Sigmoid colon (tissue), 4 donors: ENCODE measurements around the gene UTP11.

ENCODE experiments used
- EP300 ChIP-seq, 4 donors: sonication (generic); formaldehyde crosslinking; IDR thresholded peaks; one replicate each; pipeline ENCODE4 v1.6.1; 2017; ENCODE audit warnings: antibody characterized with exemption in 4 of 4
- POLR2A ChIP-seq, 2 donors: fragments of 450-650 bp; IDR thresholded peaks; one replicate each; pipeline ENCODE4 v1.6.1; 2016; ENCODE audit warnings: antibody characterized with exemption in 2 of 2, mild to moderate bottlenecking in 2 of 2, moderate library complexity in 2 of 2
- POLR2AphosphoS5 ChIP-seq, 4 donors: sonication (generic); formaldehyde crosslinking; IDR thresholded peaks; one replicate each; pipeline ENCODE4 v1.6.1; 2017; ENCODE audit warnings: antibody characterized with exemption in 4 of 4
- TF ChIP-seq, protein P1 (sequence below), 4 experiments: fragments of 450-650 bp in 3 of 4; fragments of 200-600 bp in 1 of 4; IDR thresholded peaks; one replicate each; pipeline ENCODE4 v1.5.1; 2016 to 2019; ENCODE audit warnings: antibody characterized with exemption in 4 of 4, mild to moderate bottlenecking in 3 of 4, moderate library complexity in 2 of 4

DNA sequence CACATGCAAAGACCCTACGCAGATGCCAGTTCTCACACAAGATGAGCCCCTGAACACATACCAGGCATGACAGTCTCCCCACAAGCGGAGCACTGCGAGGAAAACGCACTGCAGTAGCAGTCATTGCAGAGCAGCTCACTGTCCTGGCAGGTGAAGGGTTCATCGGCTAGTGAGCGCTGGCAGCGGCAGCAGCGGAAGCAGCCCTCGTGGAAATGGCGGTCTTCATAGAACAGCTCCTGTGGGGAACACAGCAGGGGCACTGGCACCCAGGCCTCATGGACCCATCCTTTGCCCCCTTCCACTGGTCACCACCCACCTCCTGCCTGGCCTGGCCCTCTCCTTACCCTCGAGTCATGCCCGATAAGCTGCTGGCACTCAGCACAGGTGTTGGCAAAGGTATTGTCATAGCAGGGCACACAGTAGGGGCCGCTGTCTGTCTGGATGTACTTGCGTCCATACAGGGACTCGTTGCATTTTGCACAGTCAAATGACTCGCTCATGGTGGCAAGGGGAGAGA is 13.6 kb upstream of the UTP11 start:
- TF ChIP-seq, protein P1, sequence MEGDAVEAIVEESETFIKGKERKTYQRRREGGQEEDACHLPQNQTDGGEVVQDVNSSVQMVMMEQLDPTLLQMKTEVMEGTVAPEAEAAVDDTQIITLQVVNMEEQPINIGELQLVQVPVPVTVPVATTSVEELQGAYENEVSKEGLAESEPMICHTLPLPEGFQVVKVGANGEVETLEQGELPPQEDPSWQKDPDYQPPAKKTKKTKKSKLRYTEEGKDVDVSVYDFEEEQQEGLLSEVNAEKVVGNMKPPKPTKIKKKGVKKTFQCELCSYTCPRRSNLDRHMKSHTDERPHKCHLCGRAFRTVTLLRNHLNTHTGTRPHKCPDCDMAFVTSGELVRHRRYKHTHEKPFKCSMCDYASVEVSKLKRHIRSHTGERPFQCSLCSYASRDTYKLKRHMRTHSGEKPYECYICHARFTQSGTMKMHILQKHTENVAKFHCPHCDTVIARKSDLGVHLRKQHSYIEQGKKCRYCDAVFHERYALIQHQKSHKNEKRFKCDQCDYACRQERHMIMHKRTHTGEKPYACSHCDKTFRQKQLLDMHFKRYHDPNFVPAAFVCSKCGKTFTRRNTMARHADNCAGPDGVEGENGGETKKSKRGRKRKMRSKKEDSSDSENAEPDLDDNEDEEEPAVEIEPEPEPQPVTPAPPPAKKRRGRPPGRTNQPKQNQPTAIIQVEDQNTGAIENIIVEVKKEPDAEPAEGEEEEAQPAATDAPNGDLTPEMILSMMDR (IDR thresholded peaks at IDR 0.05) = no peak
- TF ChIP-seq POLR2A (IDR thresholded peaks at IDR 0.05) = no peak
- TF ChIP-seq POLR2AphosphoS5 (IDR thresholded peaks at IDR 0.05) = no peak
- TF ChIP-seq EP300 (IDR thresholded peaks at IDR 0.05) = no peak
